ENCODE results near the gene CBLL2.
A peak's percentile ranks its signal among the peaks of the same experiment; 100 is the strongest.

Gene CBLL2, protein sequence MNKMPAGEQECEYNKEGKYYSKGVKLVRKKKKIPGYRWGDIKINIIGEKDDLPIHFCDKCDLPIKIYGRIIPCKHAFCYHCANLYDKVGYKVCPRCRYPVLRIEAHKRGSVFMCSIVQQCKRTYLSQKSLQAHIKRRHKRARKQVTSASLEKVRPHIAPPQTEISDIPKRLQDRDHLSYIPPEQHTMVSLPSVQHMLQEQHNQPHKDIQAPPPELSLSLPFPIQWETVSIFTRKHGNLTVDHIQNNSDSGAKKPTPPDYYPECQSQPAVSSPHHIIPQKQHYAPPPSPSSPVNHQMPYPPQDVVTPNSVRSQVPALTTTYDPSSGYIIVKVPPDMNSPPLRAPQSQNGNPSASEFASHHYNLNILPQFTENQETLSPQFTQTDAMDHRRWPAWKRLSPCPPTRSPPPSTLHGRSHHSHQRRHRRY

DNA sequence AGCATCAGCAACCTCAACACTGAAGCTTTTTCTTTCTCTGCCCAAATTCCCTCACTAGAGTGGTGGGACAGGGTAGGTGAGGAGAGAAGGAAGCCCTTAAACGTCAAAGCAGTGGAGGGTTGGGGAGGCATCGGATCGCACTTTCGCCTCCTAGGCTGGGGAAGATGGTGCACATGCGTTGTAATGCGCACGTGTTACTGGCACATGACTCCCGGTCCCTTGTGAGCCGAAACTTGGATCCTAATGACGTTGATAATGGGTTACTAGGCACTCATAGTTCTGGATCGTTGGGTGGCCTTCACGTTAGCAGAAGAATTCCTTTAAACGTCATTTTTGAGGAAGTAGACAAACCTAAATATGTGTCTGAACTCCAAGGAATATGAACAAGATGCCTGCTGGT lies at the start of gene CBLL2:
CBLL2 (plus strand) TSS at position 301 of the 400 bp plus-strand sequence; CDS start at position 380, 79 bp downstream.
- DNase-seq (ENCODE audit: low read depth): no peak
- H3K4me3 ChIP-seq (ENCODE audit: low read length): no peak within 1 kb of the TSS
- TF ChIP-seq, protein P1, sequence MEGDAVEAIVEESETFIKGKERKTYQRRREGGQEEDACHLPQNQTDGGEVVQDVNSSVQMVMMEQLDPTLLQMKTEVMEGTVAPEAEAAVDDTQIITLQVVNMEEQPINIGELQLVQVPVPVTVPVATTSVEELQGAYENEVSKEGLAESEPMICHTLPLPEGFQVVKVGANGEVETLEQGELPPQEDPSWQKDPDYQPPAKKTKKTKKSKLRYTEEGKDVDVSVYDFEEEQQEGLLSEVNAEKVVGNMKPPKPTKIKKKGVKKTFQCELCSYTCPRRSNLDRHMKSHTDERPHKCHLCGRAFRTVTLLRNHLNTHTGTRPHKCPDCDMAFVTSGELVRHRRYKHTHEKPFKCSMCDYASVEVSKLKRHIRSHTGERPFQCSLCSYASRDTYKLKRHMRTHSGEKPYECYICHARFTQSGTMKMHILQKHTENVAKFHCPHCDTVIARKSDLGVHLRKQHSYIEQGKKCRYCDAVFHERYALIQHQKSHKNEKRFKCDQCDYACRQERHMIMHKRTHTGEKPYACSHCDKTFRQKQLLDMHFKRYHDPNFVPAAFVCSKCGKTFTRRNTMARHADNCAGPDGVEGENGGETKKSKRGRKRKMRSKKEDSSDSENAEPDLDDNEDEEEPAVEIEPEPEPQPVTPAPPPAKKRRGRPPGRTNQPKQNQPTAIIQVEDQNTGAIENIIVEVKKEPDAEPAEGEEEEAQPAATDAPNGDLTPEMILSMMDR (conservative IDR thresholded peaks at IDR 0.05; ENCODE audit: low read length): no peak

DNA sequence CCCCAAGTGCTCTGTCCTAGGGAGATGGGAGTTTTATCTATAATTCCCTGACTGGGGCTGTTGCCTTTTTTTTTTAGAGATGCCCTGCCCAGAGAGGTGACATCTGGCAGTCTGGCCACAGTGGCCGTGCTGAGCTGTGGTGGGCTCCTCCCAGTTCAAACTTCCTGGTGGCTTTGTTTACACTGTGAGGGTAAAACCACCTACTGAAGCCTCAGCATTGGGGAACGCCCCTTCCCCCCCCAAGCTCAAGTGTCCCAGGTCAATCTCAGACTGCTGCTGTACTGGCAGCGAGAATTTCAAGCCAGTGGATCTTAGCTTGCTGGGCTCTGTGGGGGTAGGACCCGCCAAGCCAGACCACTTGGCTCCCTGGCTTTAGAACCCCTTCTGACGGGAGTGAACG lies 38.3 kb upstream of the CBLL2 start:
- H3K4me3 ChIP-seq (ENCODE audit: low read length): no peak overlapping the region
- DNase-seq (ENCODE audit: low read depth): no peak
- TF ChIP-seq, protein P1 (conservative IDR thresholded peaks at IDR 0.05; ENCODE audit: low read length): no peak

DNA sequence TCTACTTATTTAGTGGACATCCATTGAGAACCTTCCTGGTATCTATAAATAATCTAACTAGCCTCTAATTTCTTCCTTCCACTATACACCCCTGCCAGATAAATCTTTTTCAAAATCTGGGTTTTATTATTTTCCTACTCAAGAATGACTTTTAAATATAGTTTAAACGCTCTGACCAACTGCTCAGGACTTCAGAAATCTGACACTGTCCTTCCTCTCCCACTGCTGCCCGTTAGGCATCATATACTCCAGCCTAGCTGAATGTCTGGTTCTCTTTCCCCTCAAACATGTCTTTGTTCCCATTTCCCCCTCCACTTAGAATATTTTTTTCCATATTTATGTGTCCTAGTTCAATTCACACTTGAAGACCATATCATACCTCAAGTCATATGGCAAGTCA lies 35.2 kb upstream of the CBLL2 start:
- DNase-seq (ENCODE audit: low read depth): no peak
- TF ChIP-seq, protein P1 (conservative IDR thresholded peaks at IDR 0.05; ENCODE audit: low read length): no peak
- no peak overlapping the region for H3K4me3 ChIP-seq (ENCODE audit: low read length)

DNA sequence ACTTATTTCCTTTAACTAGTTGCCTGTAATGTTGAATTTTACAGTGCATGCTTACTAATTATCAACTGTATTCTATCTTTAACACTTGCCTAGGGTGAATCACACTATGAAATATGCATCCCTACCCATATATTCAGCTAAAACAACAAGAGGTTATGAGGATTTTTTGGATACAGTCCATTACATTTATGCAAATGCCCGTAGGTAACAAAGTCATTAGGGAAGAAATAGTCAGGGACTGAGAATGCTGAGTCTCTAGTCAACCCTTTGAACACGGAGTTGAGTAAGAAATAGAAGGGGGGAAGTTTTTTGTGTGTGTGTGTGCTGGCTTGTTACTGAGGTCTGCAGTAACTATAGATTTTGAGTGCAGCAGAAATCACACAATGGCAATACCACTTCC lies 26.1 kb upstream of the CBLL2 start:
- peak; percentile 52 for DNase-seq (ENCODE audit: low read depth)
- no peak overlapping the region for H3K4me3 ChIP-seq (ENCODE audit: low read length)
- TF ChIP-seq, protein P1 (conservative IDR thresholded peaks at IDR 0.05; ENCODE audit: low read length): no peak

DNA sequence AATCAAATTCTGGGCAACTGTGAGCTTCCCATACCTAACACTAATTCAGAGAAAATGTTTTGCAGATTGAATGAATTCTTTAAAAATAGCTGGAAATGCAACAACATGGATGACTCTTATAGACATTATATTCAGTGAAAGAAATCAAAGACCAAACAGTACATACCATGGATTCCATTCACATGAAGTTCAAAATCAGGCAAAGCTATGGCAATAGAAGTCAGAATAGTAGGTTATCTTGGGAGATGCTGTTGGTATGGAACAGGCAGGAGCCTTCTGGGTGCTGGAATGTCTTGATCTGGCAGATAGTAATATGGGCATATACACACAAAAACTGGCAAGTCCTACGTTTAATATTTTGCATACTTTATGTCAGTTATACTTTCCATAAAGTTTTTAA lies 25.5 kb upstream of the CBLL2 start:
- TF ChIP-seq, protein P1 (conservative IDR thresholded peaks at IDR 0.05; ENCODE audit: low read length): no peak
- H3K4me3 ChIP-seq (ENCODE audit: low read length): no peak overlapping the region
- DNase-seq (ENCODE audit: low read depth): peak; percentile 57

DNA sequence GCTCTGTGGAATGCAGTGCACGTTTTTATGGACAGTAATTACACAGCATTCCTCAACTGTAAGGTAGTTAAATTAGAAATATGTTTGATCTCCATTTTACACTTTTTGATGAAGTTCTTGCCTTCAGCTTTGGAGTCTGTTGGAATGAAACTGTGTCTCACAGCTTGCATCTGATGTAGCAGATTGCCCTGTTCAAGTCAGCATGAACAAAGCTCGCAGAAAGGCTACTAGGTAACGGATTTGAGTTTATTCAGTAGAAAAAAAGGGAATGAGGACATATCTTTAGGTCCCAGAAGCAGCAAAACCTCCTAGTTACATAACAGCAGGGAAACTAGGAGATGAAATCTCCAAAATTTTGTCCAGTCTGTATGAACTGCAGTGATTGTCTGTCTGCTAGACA lies 24.3 kb upstream of the CBLL2 start:
- no peak overlapping the region for H3K4me3 ChIP-seq (ENCODE audit: low read length)
- no peak for DNase-seq (ENCODE audit: low read depth)
- TF ChIP-seq, protein P1 (conservative IDR thresholded peaks at IDR 0.05; ENCODE audit: low read length): no peak

DNA sequence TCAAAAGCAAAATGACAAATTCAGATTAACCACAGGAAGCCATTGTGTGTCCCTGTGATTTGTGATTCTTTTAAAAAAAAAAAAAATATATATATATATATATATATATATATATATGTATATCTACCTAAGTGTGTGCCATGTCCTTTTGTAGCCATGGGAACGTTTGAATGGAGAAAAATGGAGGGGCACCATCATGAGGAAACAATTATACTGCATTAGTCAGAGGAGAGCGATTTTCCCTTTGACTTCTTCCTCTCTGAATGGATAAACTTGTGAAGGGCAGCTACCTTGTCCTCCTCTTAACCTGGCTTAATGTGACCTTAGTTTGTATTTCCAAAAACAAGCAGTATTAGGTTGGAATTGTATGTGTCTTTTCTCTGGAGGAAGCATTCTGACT lies 23.3 kb upstream of the CBLL2 start:
- no peak for DNase-seq (ENCODE audit: low read depth)
- TF ChIP-seq, protein P1 (conservative IDR thresholded peaks at IDR 0.05; ENCODE audit: low read length): no peak

More for the DNA sequence above, 23.3 kb upstream of the CBLL2 start:
- H3K4me3 ChIP-seq (ENCODE audit: low read length): no peak overlapping the region

Measured in AG10803 (cell line).